ENCODE results near the gene GKN2. TPM values are rescaled to one million over a fixed set of nuclear protein-coding genes. Genes with fewer than 3 reads are reported as not detected.
"Not testable (repeated sequence)": the region's sequence is repeated elsewhere in the genome, so short reads cannot be mapped to it uniquely, and the experiment has no call there.

Gene GKN2
- total RNA-seq, 4 donors from 2014 or later = not detected

DNA sequence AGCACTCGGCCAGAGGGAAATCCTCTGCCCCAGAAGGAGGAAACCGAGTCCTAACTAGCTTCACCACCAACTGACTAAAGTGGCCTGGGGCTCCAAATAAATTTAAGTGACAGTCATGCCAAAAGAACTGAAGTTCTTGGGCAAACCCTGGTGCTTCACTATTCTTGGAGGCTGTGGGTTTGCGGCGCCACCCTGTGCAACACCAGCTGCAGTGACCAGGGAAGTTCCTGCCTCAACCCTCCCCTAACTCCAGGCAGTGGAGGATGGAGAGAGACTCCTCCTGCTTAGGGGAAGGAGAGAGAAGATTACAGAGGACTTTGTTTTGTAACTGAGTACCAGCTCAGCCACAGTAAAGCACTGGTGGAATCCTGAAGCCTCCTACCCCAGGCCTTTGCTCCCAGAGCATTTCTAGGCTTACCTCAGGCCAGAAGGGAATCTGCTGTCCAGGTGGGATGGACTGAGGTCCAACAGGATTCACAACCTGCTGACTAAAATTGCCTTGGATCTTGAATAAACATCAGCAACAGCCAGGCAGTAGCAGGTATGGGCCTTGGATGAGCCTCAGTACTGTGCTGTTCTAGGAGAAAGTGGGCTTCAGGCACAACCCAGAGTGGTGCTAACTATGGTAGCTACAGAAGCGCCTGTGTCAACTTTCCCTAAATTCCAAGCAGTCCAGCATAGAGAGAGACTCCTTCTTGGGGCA is 52.0 kb downstream of the GKN2 start:
- WGBS, 2 donors = 84 to 90% methylated on average over 3 to 4 of the region's 5 CpGs
- Histone ChIP-seq H3K36me3 (no peaks in the 10 kb centered on the region), H3K27me3 (peaks cover 0 to 7% (median 0%) of the 10 kb centered on the region in 4 donors), H3K4me1 (no peaks in the 10 kb centered on the region), H3K4me3 (no peak overlapping the region), H3K27ac (no peak overlapping the region), H3K9me3 (peaks cover 0 to 6% (median 0%) of the 10 kb centered on the region in 3 donors)
- no peak for TF ChIP-seq POLR2A (IDR thresholded peaks at IDR 0.05)
- TF ChIP-seq, protein P1, sequence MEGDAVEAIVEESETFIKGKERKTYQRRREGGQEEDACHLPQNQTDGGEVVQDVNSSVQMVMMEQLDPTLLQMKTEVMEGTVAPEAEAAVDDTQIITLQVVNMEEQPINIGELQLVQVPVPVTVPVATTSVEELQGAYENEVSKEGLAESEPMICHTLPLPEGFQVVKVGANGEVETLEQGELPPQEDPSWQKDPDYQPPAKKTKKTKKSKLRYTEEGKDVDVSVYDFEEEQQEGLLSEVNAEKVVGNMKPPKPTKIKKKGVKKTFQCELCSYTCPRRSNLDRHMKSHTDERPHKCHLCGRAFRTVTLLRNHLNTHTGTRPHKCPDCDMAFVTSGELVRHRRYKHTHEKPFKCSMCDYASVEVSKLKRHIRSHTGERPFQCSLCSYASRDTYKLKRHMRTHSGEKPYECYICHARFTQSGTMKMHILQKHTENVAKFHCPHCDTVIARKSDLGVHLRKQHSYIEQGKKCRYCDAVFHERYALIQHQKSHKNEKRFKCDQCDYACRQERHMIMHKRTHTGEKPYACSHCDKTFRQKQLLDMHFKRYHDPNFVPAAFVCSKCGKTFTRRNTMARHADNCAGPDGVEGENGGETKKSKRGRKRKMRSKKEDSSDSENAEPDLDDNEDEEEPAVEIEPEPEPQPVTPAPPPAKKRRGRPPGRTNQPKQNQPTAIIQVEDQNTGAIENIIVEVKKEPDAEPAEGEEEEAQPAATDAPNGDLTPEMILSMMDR (IDR thresholded peaks at IDR 0.05) = no peak
- intact Hi-C loops (cut with DNase I) = loop anchor here (10.0 kb wide), 1 partner anchor 56 kb away; no protein-coding TSS in a partner anchor
- DNase-seq = no peak

DNA sequence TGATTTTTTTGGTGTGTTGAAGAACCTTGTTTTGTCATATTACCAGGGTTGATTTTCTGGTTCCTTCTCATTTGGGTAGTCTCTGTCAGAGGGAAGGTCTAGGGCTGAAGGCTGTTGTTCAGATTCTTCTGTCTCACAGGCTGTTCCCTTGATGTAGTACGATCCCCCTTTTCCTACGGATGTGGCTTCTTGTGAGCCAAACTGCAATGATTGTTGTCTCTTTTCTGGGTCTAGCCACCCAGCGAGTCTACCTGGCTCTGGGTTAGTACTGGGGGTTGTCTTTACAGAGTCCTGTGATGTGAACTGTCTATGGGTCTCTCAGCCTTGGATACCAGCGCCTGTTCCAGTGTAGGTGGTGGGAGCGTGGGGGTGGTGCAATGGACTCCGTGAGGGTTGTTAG is 56.7 kb downstream of the GKN2 start:
- H3K27me3 ChIP-seq; DNase-seq; H3K36me3 ChIP-seq; H3K4me3 ChIP-seq; H3K9me3 ChIP-seq; intact Hi-C loops (cut with DNase I); H3K4me1 ChIP-seq; H3K27ac ChIP-seq: not testable (repeated sequence)
- 92 to 93% methylated on average over 4 of the region's 6 CpGs for WGBS, 2 donors

Other genes starting within 250 kb of the GKN2 start
- 1 to 10 TPM; 3.2 to 9.0 (median 5.5) TPM for gene ARHGAP25, start 218.1 kb downstream of the GKN2 start, total RNA-seq
- gene BMP10, start 81.5 kb downstream of the GKN2 start, total RNA-seq = not detected
- 1 to 10 TPM in 1 of 4 donors, not detected in 3; 2.5 TPM for gene GKN1, start 21.7 kb upstream of the GKN2 start, total RNA-seq
- gene ANTXR1, start 60.3 kb upstream of the GKN2 start, total RNA-seq = 10 to 100 TPM in 3 of 4 donors, 1 to 10 TPM in 1; 7.8 to 50.9 (median 17.3) TPM

All from esophagus squamous epithelium (tissue), 5 donors.